H1 (cell line): ENCODE results near the gene AGAP1. TPM values are rescaled to one million over a fixed set of nuclear protein-coding genes. Genes with fewer than 3 reads are reported as not detected.
A peak's percentile ranks its signal among the peaks of the same experiment; 100 is the strongest.

ENCODE experiments used
- CTCF ChIA-PET: fragments of 300-600 bp; sonication (Branson Sonifier 250); formaldehyde crosslinking; loops from one replicate; lab custom pipeline; 2021; ENCODE audit not compliant: partially characterized antibody; lab: Charles Lee
- POLR2A ChIA-PET: fragments of 300-600 bp; sonication (Branson Sonifier 250); formaldehyde crosslinking; loops from one replicate; lab custom pipeline; 2021; ENCODE audit warnings: inconsistent platforms; ENCODE audit not compliant: partially characterized antibody; lab: Charles Lee
- DNase-seq, 2 experiments: peaks; one replicate each; pipeline versions ENCODE4 v3.0.0 to v3.0.0-alpha.2; 2010 to 2022; ENCODE audit warnings: low spot score in 2 of 2, low read depth in 1 of 2, mixed read lengths in 1 of 2
- FAIRE-seq: peaks from 2 replicates; lab custom pipeline; 2011; peaks lifted over from hg19 to GRCh38; lab: Jason Lieb, UNC
- H2AFZ ChIP-seq: 2 replicates; pipeline ENCODE4 v1.8.1; 2012; ENCODE audit warnings: low read length, inconsistent platforms
- H2AK5ac ChIP-seq: 2 replicates; pipeline ENCODE4 v1.6.1; 2013; ENCODE audit warnings: low read depth, low read length
- H2BK120ac ChIP-seq: replicated peaks from 2 replicates; pipeline ENCODE3; 2013; ENCODE audit warnings: low read depth, low read length, inconsistent platforms
- H2BK12ac ChIP-seq: 2 replicates; pipeline ENCODE4 v1.6.1; 2013; ENCODE audit warnings: low read depth, low read length
- H2BK15ac ChIP-seq: 2 replicates; pipeline ENCODE4 v1.6.1; 2013; ENCODE audit warnings: low read length
- H2BK20ac ChIP-seq: 2 replicates; pipeline ENCODE4 v1.6.1; 2013; ENCODE audit warnings: low read length
- H2BK5ac ChIP-seq: 2 replicates; pipeline ENCODE4 v1.6.1; 2013; ENCODE audit warnings: low read depth, low read length
- H3K14ac ChIP-seq: 2 replicates; pipeline ENCODE4 v1.6.1; 2013; ENCODE audit warnings: inconsistent platforms; ENCODE audit not compliant: insufficient read length
- H3K18ac ChIP-seq: 2 replicates; pipeline ENCODE4 v1.6.1; 2013; ENCODE audit warnings: low read length; ENCODE audit errors: extremely low read depth
- H3K23ac ChIP-seq: 2 replicates; pipeline ENCODE4 v1.6.1; 2013; ENCODE audit warnings: inconsistent platforms; ENCODE audit not compliant: insufficient read length
- H3K23me2 ChIP-seq: 2 replicates; pipeline ENCODE4 v1.6.1; 2013; ENCODE audit warnings: low read depth, low read length
- H3K27ac ChIP-seq: 2 replicates; pipeline ENCODE4 v1.6.1; 2011; ENCODE audit warnings: low read depth, low read length, inconsistent platforms
- H3K27me3 ChIP-seq, 4 experiments: replicated peaks in 1 of 4; 1 replicate in 1 of 4; 2 replicates in 3 of 4; pipeline versions ENCODE4 v1.6.1 to v1.8.1; 2011 to 2013; ENCODE audit warnings: low read length in 3 of 4, mild to moderate bottlenecking in 3 of 4, inconsistent platforms in 2 of 4, mixed read lengths in 2 of 4, moderate library complexity in 1 of 4; ENCODE audit not compliant: control insufficient read depth in 3 of 4, insufficient read depth in 3 of 4; ENCODE audit errors: extremely low read depth in 1 of 4
- H3K36me3 ChIP-seq, 4 experiments: 2 replicates each; pipeline versions ENCODE4 v1.6.1 to v1.8.1; 2011 to 2013; ENCODE audit warnings: mild to moderate bottlenecking in 4 of 4, low read length in 3 of 4, moderate library complexity in 2 of 4, control low read depth in 1 of 4, inconsistent platforms in 1 of 4; ENCODE audit not compliant: insufficient read depth in 4 of 4, control insufficient read depth in 2 of 4
- H3K4ac ChIP-seq: replicated peaks from 2 replicates; pipeline ENCODE3; 2013; ENCODE audit warnings: low read length, low read depth, mixed read lengths, inconsistent platforms; ENCODE audit not compliant: insufficient read length
- H3K4me1 ChIP-seq, 4 experiments: replicated peaks in 1 of 4; 1 replicate in 1 of 4; 2 replicates in 3 of 4; pipeline versions ENCODE4 v1.6.1 to v1.8.1; 2011 to 2013; ENCODE audit warnings: low read length in 3 of 4, inconsistent platforms in 2 of 4, mixed read lengths in 1 of 4; ENCODE audit not compliant: insufficient read depth in 4 of 4, control insufficient read depth in 3 of 4
- H3K4me2 ChIP-seq, 2 experiments: 2 replicates each; pipeline versions ENCODE4 v1.6.1 to v1.8.1; 2011 to 2013; ENCODE audit warnings: low read depth in 2 of 2, low read length in 2 of 2, control low read depth in 1 of 2, inconsistent platforms in 1 of 2, mild to moderate bottlenecking in 1 of 2; ENCODE audit not compliant: insufficient read depth in 1 of 2
- H3K4me3 ChIP-seq, 4 experiments: fragments of 200-600, 300-600 bp in 1 of 4; sonication (generic), shearing (Covaris generic), sonication (Bioruptor Twin) in 1 of 4; 2 replicates each; pipeline versions ENCODE4 v1.5.1 to v1.8.1; 2011 to 2016; ENCODE audit warnings: low read length in 4 of 4, low read depth in 3 of 4, control low read depth in 2 of 4, inconsistent platforms in 2 of 4, mild to moderate bottlenecking in 2 of 4, mixed read lengths in 1 of 4, moderate library complexity in 1 of 4; ENCODE audit not compliant: insufficient read depth in 2 of 4; ENCODE audit errors: extremely low read depth in 1 of 4
- H3K56ac ChIP-seq: replicated peaks from 2 replicates; pipeline ENCODE3; 2013; ENCODE audit warnings: low read depth, mild to moderate bottlenecking, mixed read lengths, low read length, inconsistent platforms; ENCODE audit not compliant: insufficient read length
- H3K79me1 ChIP-seq: 2 replicates; pipeline ENCODE4 v1.6.1; 2013; ENCODE audit warnings: low read depth, low read length, control low read depth
- H3K79me2 ChIP-seq, 2 experiments: 2 replicates each; pipeline versions ENCODE4 v1.6.1 to v1.8.1; 2012 to 2013; ENCODE audit warnings: low read length in 2 of 2, mild to moderate bottlenecking in 2 of 2, inconsistent platforms in 1 of 2; ENCODE audit not compliant: insufficient read depth in 2 of 2, control insufficient read depth in 1 of 2
- H3K9ac ChIP-seq, 4 experiments: replicated peaks in 1 of 4; 1 replicate in 1 of 4; 2 replicates in 3 of 4; pipeline versions ENCODE4 v1.6.1 to v1.8.1; 2011 to 2013; ENCODE audit warnings: low read depth in 3 of 4, low read length in 3 of 4, control low read depth in 2 of 4, mild to moderate bottlenecking in 2 of 4, moderate library complexity in 2 of 4, inconsistent platforms in 1 of 4; ENCODE audit errors: extremely low read depth in 1 of 4
- H3K9me3 ChIP-seq, 2 experiments: 2 replicates each; pipeline versions ENCODE4 v1.6.1 to v1.8.1; 2012 to 2013; ENCODE audit warnings: mild to moderate bottlenecking in 2 of 2, moderate library complexity in 2 of 2, control low read depth in 1 of 2, inconsistent platforms in 1 of 2, low read depth in 1 of 2, low read length in 1 of 2, mixed read lengths in 1 of 2; ENCODE audit not compliant: insufficient read depth in 2 of 2
- H4K20me1 ChIP-seq, 2 experiments: replicated peaks in 1 of 2; 2 replicates each; pipeline versions ENCODE3 to v1.8.1; 2011 to 2013; ENCODE audit warnings: inconsistent platforms in 2 of 2, low read length in 2 of 2, mild to moderate bottlenecking in 1 of 2; ENCODE audit not compliant: insufficient read depth in 2 of 2, control insufficient read depth in 1 of 2
- H4K5ac ChIP-seq: 2 replicates; pipeline ENCODE4 v1.6.1; 2013; ENCODE audit warnings: low read length, low read depth, mixed read lengths, inconsistent platforms; ENCODE audit not compliant: insufficient read length
- H4K8ac ChIP-seq: 2 replicates; pipeline ENCODE4 v1.8.0; 2013; ENCODE audit warnings: mild to moderate bottlenecking, moderate library complexity, low read length, inconsistent platforms; ENCODE audit not compliant: insufficient read depth; ENCODE audit errors: extremely low read depth
- H4K91ac ChIP-seq: replicated peaks from 2 replicates; pipeline ENCODE3; 2013; ENCODE audit warnings: low read length, mixed read lengths, inconsistent platforms; ENCODE audit not compliant: insufficient read length
- POLR2A ChIP-seq, 2 experiments: IDR thresholded peaks; 1 replicate in 1 of 2; 2 replicates in 1 of 2; pipeline ENCODE4 v1.6.1; 2011; ENCODE audit warnings: low read depth in 2 of 2, low read length in 2 of 2, mild to moderate bottlenecking in 2 of 2; ENCODE audit errors: control extremely low read depth in 1 of 2
- WGBS, 2 experiments: shearing (Covaris generic) in 1 of 2; methylation state at CpG; one replicate each; pipeline versions ENCODE4 v1.1.6 to v1.1.7; 2013 to 2015; ENCODE audit warnings: low lambda C conversion rate in 2 of 2, mixed read lengths in 2 of 2, inconsistent platforms in 1 of 2, low coverage in 1 of 2, missing lambda C conversion rate in 1 of 2; ENCODE audit not compliant: insufficient replicate concordance in 2 of 2, insufficient coverage in 1 of 2, insufficient read length in 1 of 2; ENCODE audit errors: extremely low coverage in 1 of 2, missing lambda C conversion rate in 1 of 2; 5-methylcytosine and 5-hydroxymethylcytosine counted together
- polyA plus RNA-seq, 7 experiments: library from polyadenylated mRNA; depleted of rRNA in 3 of 7; stranded (reverse) in 5 of 7; unstranded in 2 of 7; fragments of >200 nt in 5 of 7; fragments of 200-250 nt in 2 of 7; gene quantifications; 1 replicate in 5 of 7; 2 replicates in 1 of 7; 4 replicates in 1 of 7; pipeline versions ENCODE4 v1.2.1 to v1.2.3, GENCODE V29; 2011 to 2013; ENCODE audit warnings: missing spikeins in 2 of 7, mixed read lengths in 2 of 7
- total RNA-seq: library from RNA; stranded (reverse); fragmentation: NEBNext Ultra II Directional; extraction: Animal tissue kit (Norgen Biotek cat#: 25700); gene quantifications from 2 replicates; pipeline ENCODE4 v1.2.1, GENCODE V29; 2021

Gene AGAP1
- total and polyA plus RNA-seq, 2 of the 8 experiments (the other 6 are each of a cell fraction or from before 2014, with no cell fraction given) = 18.1 to 39.4 TPM

GRCh38 chr2:236086403-236086970, 592.6 kb downstream of the AGAP1 start:
- no peaks in the 10 kb centered on the region for H4K20me1 ChIP-seq
- H3K27ac ChIP-seq = no peak overlapping the region
- no peak overlapping the region for H3K56ac ChIP-seq
- H3K23me2 ChIP-seq = 0 out of 2 replicates have a peak, but pooled peaks cover 2% of the 10 kb centered on the region
- peaks cover 7 to 31% (median 23%) of the 10 kb centered on the region in 4 experiments for H3K4me1 ChIP-seq
- H3K4ac ChIP-seq = no peak overlapping the region
- no peak overlapping the region for H2AK5ac ChIP-seq
- FAIRE-seq (no peak), DNase-seq (no peak)
- no peak overlapping the region for H2AFZ ChIP-seq
- H3K18ac ChIP-seq = no peak overlapping the region; the same call in 1 of the 2 replicates
- H3K27me3 ChIP-seq = no peaks in the 10 kb centered on the region; a peak in 1 of 7 replicates
- no peak overlapping the region for H4K91ac ChIP-seq
- ChIA-PET CTCF (interaction anchor here (0.6 to 4.7 kb wide), 7 partner anchors 8 to 781 kb away, joined by 3 to 34 read pairs (median 3); no protein-coding TSS in a partner anchor), POLR2A (interaction anchor here (0.8 to 1.0 kb wide), 3 partner anchors 21 to 33 kb away, joined by 3 read pairs; no protein-coding TSS in a partner anchor)
- H3K4me3 ChIP-seq = peak overlapping the region in 1 of 4 experiments; percentile 43; a peak in 2 of 8 replicates
- no peak overlapping the region for H4K8ac ChIP-seq
- H3K79me2 ChIP-seq = no peaks in the 10 kb centered on the region
- no peak overlapping the region for H3K14ac ChIP-seq
- no peaks in the 10 kb centered on the region for H3K9me3 ChIP-seq
- 14% methylated on average over 6 of the region's 6 CpGs; no CpG with 5 or more reads in 1 of the 2 experiments for WGBS, 2 experiments
- H3K9ac ChIP-seq = no peak overlapping the region
- H2BK5ac ChIP-seq = peak overlapping the region; percentile 97; the same call in 1 of the 2 replicates
- no peak overlapping the region for H3K23ac ChIP-seq
- 0 out of 2 replicates have a peak overlapping the region, but pooled peaks have one; percentile 75 for H2BK20ac ChIP-seq
- peak overlapping the region; percentile 39 to 59 for H3K4me2 ChIP-seq
- H2BK12ac ChIP-seq = no peak overlapping the region
- no peak overlapping the region for H4K5ac ChIP-seq
- H3K36me3 ChIP-seq = no peaks in the 10 kb centered on the region
- H3K79me1 ChIP-seq = no peaks in the 10 kb centered on the region
- H2BK15ac ChIP-seq = no peak overlapping the region
- H2BK120ac ChIP-seq = no peak overlapping the region
- no peak for TF ChIP-seq POLR2A (IDR thresholded peaks at IDR 0.05; ENCODE audit: control extremely low read depth in 1 of 2, low read depth in 2 of 2, low read length in 2 of 2)
